Kidney (tissue), 14 donors: ENCODE results near the gene ARF1. TPM values are rescaled to one million over a fixed set of nuclear protein-coding genes. Genes with fewer than 3 reads are reported as not detected.

Experiments
- DNase-seq, 5 donors: peaks; one replicate each; pipeline ENCODE4 v3.0.0-alpha.2; 2013 to 2020
- FAIRE-seq: peaks from 2 replicates; lab custom pipeline; 2012; peaks lifted over from hg19 to GRCh38; lab: Jason Lieb, UNC
- H3K27ac ChIP-seq, 2 donors: one replicate each; pipeline ENCODE4 v1.7.0; 2013; ENCODE audit warnings: low read depth in 2 of 2, low read length in 2 of 2, inconsistent platforms in 1 of 2
- H3K27me3 ChIP-seq: one replicate; pipeline ENCODE4 v1.7.1; 2013; ENCODE audit warnings: low read length, inconsistent platforms; ENCODE audit not compliant: control insufficient read depth, insufficient read depth
- H3K36me3 ChIP-seq, 3 donors: one replicate each; pipeline versions ENCODE4 v1.7.0 to v1.7.1; 2013; ENCODE audit warnings: low read length in 3 of 3, control low read depth in 1 of 3, inconsistent platforms in 1 of 3; ENCODE audit not compliant: insufficient read depth in 3 of 3, control insufficient read depth in 2 of 3
- H3K4me1 ChIP-seq, 3 donors: one replicate each; pipeline versions ENCODE4 v1.7.0 to v1.7.1; 2013; ENCODE audit warnings: low read length in 3 of 3, inconsistent platforms in 1 of 3, low read depth in 1 of 3; ENCODE audit not compliant: control insufficient read depth in 2 of 3, insufficient read depth in 2 of 3
- H3K4me3 ChIP-seq, 3 donors: one replicate each; pipeline versions ENCODE4 v1.7.0 to v1.8.1; 2013; ENCODE audit warnings: low read length in 3 of 3, control low read depth in 1 of 3, inconsistent platforms in 1 of 3
- H3K9ac ChIP-seq, 3 donors: one replicate each; pipeline versions ENCODE4 v1.7.0 to v1.7.1; 2013; ENCODE audit warnings: low read length in 3 of 3, control low read depth in 1 of 3, inconsistent platforms in 1 of 3
- H3K9me3 ChIP-seq, 3 donors: one replicate each; pipeline versions ENCODE4 v1.7.0 to v1.7.1; 2013; ENCODE audit warnings: low read length in 3 of 3, control low read depth in 1 of 3, inconsistent platforms in 1 of 3; ENCODE audit not compliant: control insufficient read depth in 2 of 3, insufficient read depth in 1 of 3
- intact Hi-C: fragments of 100-400 bp; cut with DNase I; formaldehyde crosslinking; loops from one replicate; pipeline ENCODE4 v1.11.1; 2022
- polyA plus RNA-seq: library from polyadenylated mRNA; stranded (reverse); fragments of 350-450 nt; fragmentation: Illumina TruSeq; extraction: RNeasy Lipid Tissue Mini Kit (QIAGEN cat#74804); gene quantifications from one replicate; pipeline ENCODE4 v1.2.3, GENCODE V29; 2014; ENCODE audit warnings: low read depth, low replicate concordance; ENCODE audit not compliant: insufficient read depth
- total RNA-seq: library from RNA; stranded (reverse); fragmentation: NEBNext Ultra II Directional; extraction: Animal tissue kit (Norgen Biotek cat#: 25700); gene quantifications from one replicate; pipeline ENCODE4 v1.2.1, GENCODE V29; 2021
- TF ChIP-seq, protein P1 (sequence below): IDR thresholded peaks from 3 replicates; pipeline ENCODE4 v1.5.1; 2012; ENCODE audit warnings: mild to moderate bottlenecking, moderate library complexity, borderline replicate concordance; ENCODE audit not compliant: insufficient read depth; ENCODE audit errors: extremely low read depth
- donor health status: control.
- donor health status: control.
- donor health status: control.
- donor health status: control.
- donor health status: control.
- donor health status: DM: yes; HTN: yes; CAD: no.
- donor health status: Normal renal cell carcinoma (clear cell type).

Gene ARF1
- total and polyA plus RNA-seq, 2 donors from 2014 or later = 383 to 398 TPM

DNA sequence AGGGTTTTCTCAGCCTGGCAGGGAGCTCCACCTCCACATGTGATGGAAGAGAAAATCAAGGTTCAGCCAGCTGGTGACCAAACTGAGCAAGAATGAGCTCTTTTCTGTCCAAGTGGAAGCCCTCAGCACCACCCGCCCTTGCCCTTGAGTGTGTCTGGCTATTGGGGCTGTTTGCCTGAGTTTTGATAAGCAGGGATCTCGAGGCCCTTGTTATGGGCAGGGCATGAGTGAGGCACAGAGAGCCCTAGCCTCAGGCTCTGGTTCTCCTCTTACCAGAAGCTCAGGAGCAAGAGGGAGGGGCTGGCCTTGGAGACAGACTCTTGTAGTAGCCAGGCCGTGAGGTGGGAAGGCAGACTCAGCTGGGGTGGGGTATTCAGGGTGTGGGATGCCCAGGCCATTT, 37.5 kb upstream of the ARF1 start:
- Histone ChIP-seq H3K36me3 (no peaks in the 10 kb centered on the region), H3K27me3 (no peaks in the 10 kb centered on the region), H3K9me3 (peaks cover 0 to 1% (median 0%) of the 10 kb centered on the region in 3 donors), H3K27ac (no peak overlapping the region), H3K9ac (no peak overlapping the region), H3K4me1 (no peaks in the 10 kb centered on the region), H3K4me3 (no peak overlapping the region)
- FAIRE-seq (no peak), DNase-seq (no peak)
- intact Hi-C loops = no loop called here
- TF ChIP-seq, protein P1, sequence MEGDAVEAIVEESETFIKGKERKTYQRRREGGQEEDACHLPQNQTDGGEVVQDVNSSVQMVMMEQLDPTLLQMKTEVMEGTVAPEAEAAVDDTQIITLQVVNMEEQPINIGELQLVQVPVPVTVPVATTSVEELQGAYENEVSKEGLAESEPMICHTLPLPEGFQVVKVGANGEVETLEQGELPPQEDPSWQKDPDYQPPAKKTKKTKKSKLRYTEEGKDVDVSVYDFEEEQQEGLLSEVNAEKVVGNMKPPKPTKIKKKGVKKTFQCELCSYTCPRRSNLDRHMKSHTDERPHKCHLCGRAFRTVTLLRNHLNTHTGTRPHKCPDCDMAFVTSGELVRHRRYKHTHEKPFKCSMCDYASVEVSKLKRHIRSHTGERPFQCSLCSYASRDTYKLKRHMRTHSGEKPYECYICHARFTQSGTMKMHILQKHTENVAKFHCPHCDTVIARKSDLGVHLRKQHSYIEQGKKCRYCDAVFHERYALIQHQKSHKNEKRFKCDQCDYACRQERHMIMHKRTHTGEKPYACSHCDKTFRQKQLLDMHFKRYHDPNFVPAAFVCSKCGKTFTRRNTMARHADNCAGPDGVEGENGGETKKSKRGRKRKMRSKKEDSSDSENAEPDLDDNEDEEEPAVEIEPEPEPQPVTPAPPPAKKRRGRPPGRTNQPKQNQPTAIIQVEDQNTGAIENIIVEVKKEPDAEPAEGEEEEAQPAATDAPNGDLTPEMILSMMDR = no peak

DNA sequence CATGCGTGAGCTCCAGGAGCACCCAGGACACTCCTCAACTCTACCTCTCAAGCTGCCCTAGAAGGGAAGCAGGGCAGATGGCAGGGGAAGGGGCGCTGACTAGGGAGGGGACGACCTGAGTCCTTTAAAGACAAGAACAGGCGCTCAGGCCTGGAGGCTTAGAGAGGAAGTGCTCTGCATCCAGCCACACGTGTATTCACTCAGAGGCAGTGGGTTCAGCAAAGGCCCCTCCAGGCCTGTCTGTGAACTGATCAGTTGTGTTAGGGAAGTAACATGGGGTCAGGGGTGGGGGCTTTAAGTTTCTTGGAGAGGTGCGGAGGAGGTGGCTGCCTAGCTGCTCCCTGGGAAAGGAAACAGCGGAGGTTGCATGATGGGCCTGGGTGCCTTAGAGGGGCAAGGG, 37.1 kb upstream of the ARF1 start:
- Histone ChIP-seq H3K36me3 (no peaks in the 10 kb centered on the region), H3K4me1 (no peaks in the 10 kb centered on the region), H3K9me3 (peaks cover 0 to 1% (median 0%) of the 10 kb centered on the region in 3 donors), H3K27me3 (no peaks in the 10 kb centered on the region), H3K9ac (no peak overlapping the region), H3K4me3 (no peak overlapping the region), H3K27ac (no peak overlapping the region)
- DNase-seq (no peak), FAIRE-seq (no peak)
- intact Hi-C loops = no loop called here
- TF ChIP-seq, protein P1 = no peak

DNA sequence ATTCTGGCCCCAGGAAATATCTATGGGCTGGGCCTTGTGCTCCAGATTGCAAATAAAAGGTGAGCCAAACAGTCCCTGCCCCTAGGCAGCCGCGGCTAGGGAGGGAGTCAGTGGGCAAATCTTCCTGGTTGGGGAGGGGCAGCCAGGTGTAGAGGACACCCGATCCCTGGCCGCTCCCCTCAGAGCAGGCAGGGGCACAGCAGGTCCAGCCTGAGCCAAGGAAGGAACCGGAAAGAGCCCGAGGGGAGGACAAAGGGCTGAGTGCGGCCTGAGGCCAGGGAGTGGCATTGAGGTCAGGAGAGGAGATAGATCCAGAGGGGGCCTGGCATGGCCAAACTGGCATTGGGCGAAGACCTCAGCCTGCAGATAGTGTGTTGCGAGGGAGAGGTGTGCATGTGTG, 36.6 kb upstream of the ARF1 start:
- no peak for FAIRE-seq
- H3K27ac ChIP-seq = no peak overlapping the region
- H3K9ac ChIP-seq = no peak overlapping the region
- H3K4me1 ChIP-seq = no peaks in the 10 kb centered on the region
- TF ChIP-seq, protein P1 = no peak
- no peak for DNase-seq
- intact Hi-C loops = no loop called here
- peaks cover 0 to 1% (median 0%) of the 10 kb centered on the region in 3 donors for H3K9me3 ChIP-seq
- H3K36me3 ChIP-seq = no peaks in the 10 kb centered on the region
- no peaks in the 10 kb centered on the region for H3K27me3 ChIP-seq
- no peak overlapping the region for H3K4me3 ChIP-seq
